ENCODE data around the gene VSTM4.

The VSTM4 gene

DNA sequence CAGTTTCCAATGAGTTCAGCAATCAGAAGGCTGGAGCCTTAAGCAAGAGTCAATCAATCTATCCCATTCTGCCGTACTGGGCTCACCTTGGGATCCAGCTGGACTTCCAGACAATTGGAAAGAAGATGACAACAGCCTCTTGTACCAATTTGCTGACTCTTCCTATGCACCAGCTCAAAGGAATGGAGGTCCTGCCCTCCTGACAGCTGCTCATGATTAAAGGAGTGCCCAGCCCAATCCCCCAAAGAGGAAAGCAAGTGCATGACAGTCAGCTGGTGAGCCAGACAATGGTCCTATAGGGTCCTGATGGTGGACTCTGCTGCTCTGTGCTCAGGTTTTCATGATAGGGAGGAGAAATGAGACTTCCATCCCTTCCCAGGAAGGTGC is 25.1 kb downstream of the VSTM4 start:
- no peak for DNase-seq

DNA sequence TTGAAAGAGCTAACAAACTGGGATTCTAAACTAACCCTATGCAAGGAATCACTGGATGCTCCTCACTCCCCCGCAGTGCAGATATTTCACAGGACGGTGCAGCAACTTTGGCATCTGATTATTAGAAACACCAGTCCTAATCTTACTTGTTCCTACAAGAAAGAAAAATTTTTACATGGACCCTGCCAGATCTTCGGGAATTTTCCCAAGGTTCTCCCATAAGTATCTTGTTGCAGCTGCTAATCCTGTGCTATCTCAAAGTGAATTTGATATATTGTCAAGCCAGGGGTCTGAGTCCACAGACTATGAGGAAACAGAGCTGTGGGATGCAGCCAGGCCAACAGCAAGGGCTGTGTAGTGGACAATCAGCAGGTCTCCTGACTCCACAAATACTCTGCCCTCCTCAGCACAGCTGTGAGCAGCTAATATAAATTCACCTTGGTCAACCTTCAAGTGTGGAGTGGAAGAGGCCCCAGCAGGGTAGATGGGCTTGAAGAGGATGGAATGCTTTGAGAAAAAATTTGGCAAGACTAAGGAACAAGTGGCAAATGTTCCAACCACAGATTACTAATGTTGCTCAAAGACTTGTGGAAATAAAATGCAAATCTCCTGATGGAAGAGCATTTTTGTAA is 25.6 kb downstream of the VSTM4 start:
- no peak for DNase-seq

DNA sequence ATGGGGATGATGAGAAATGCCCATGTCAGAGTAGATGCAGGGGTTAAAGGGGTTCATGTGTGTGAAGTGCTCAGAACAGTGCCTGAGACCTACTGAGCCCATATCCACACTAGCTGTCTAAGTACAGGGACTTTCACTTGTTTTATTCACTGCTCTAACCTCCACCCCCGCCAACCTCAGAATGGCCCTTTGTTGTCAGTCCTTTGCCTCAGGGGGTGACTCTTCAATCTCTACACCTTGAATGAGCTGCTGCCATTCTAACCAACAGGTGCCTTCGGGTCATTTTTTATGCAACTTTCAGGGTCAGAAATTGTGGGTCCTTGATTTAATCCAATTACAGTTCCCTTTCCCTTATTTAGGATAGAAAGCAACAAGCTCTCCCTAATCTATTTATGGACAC is 26.2 kb downstream of the VSTM4 start:
- DNase-seq: no peak

DNA sequence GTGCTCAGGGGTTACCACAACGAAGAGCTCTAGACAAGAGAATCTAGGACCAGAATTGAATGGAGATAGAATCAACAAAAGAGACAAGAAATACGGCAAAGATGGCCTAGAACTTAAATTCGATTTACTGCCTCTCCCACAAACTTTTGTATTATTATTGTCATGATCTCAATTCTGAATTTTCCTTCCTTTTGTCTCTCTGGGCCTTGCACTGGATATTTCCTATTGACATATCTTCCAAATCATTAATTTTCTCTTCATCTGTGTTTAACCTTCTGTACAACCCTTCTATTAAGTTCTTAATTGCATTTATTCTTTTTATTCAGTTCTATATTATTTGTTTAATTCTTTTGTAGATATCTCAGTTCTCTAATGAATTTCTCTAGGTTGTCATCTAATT is 28.4 kb downstream of the VSTM4 start:
- no peak for DNase-seq

DNA sequence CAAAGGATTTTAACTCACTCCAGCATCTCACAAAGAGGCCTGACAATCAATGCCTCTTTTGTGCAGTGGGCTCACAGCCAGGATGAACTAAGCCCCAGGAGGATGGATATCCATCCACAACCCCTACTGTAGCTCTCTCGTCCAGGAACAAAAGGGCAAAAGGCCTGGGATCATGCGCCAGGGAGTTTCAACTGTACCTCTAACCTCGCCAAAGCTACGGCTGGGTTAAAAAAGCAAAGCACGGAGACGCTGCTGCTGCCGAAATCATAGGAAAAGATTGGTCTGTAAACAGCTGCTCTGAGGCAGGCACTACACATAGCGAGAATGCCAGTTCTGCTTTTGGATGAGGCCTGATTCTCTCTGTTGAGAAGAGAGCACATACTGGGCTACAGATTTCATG is 32.1 kb downstream of the VSTM4 start:
- DNase-seq: no peak

DNA sequence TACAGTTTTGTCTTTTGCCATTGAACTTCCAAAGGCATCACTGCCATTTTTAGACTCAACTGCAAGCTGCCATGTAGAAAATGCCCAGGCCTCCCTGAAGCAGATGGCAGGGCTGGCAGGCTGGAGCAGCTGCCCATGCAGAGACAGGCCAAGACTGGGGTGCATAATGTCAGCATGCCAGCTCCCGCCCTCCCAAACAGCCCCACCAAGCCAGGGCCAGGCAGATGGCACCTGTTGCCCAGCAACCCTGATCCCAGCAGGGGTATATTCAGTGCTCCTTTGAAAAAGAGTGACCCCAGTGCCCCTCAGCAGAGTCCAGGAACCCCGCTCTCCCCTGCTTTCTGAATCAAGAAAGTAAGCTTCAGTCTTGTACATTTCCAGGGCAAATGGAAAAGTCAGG is 32.6 kb downstream of the VSTM4 start:
- DNase-seq: no peak

DNA sequence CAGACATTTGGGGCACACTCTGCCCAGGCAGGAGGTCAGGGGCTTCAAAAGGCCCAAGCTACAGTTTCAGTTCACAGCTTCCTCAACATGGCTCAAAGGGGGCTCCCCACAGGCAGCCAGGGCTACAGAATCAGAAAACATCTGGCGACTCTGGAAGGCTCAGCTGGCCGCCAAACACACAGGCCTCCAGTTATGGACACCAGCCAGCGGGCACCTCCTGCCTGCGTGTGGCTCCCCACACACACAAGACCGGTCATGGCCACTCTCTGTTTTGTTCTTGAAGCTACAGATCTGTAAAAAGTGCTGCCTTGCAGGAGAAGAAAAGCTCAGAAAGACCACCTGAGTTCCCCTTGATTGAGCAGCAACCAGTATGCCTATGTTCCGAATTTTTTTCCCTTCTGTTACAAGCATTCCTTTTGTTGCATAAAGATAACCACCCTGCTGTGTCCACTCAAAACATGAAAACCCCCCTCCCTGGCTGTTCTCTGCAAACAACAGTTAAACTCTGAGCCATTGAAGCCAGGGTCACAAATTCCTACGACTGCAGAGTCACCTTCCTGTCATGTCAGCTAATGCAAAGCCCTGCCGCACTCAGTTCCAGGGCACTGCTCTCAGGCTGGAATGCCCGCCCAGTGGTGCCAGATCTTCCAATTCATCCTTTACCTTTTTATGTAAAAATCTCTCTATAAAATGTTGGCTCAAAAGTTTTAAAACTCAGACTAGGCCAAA is 33.6 kb downstream of the VSTM4 start:
- DNase-seq: no peak

DNA sequence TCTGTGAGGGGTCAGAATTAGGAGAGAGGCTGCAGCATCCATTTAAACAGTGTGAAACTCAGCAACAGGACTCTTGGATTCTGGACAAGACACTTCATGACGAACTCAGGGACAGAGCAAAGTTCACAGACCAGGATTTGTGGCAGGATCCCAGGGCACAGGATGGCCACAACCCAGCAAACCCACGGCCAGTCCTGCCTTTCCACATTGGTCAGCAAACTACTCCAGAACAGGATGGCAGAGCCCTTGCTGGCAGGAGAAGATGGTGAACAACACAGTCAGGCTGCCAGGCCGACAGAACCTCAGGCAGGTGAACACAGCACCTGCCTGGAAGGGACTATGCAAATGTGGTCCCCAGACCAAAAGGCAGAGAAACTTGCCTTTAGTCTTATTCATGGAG is 34.4 kb downstream of the VSTM4 start:
- DNase-seq: no peak

DNA sequence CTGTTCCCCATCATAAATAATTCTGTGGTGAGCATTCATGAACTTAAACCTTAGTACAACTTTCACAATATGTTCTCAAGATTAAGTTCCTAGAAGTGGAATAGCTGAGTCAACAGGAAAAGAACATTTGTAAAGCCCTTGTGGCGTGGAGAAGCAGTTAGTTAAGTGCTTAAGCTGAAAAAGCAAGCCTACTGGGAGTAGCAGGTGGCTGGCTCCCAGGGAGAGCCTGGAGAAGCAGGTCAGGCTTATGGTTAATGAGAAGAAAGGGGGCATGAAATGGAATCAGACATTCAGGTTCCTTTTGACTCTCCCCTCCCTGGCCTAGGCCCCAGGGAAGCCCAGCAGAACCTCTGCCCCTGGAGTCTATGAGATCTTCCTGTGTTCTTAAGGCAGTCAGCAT is 35.3 kb downstream of the VSTM4 start:
- DNase-seq: no peak

DNA sequence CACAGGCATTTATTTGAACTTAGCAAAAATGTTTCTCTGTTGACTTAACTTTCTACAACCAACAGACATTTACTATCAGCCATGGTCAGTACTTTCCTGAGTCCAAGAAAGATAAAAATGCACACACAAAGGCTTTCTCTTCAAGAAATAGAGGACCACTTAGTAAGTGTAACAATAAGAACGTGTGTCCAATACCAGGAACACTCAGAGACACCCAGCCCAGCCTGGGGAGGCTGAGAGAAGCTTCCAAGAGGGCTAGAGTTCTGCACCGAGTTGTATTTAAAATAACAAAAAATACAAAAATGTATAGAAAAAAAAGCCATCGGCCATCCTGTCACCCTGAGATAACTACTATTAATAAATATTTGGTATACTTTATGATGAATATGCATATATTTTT is 35.8 kb downstream of the VSTM4 start:
- no peak for DNase-seq

DNA sequence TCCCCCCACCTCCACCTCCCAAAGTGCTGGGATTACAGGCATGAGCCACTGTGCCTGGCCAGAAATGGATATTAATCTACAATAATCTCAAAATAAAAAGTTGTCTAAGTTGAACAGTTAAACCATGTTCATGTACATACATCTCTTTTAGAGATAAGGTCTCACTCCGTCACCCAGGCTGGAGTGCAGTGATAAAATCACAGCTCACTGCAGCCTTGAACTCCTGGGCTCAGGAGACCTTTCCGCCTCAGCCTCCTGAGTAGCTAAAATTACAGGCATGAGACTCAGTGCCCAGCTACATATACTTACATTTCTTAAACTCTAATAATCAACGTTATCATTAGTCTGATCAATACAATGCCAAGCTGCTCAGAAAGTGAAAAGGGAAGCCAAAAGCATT is 36.2 kb downstream of the VSTM4 start:
- no peak for DNase-seq

DNA sequence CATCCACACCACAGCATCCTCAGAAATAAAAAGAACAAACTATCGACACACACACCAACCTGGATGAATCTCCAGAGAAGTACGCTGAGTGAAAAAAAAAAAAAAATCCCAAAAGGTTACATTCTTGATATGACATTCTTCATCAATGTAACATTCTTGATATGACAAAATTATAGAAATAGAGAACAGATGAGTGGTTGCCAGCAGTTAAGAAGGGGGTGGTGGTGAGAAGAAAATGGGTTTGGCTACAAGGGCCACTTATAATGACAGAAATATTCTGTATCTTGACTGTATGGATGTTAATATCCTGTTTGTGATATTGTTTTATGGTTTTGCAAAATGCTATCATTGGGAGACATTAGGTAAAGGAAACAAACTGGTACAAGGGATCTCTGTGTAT is 36.9 kb downstream of the VSTM4 start:
- no peak for DNase-seq

DNA sequence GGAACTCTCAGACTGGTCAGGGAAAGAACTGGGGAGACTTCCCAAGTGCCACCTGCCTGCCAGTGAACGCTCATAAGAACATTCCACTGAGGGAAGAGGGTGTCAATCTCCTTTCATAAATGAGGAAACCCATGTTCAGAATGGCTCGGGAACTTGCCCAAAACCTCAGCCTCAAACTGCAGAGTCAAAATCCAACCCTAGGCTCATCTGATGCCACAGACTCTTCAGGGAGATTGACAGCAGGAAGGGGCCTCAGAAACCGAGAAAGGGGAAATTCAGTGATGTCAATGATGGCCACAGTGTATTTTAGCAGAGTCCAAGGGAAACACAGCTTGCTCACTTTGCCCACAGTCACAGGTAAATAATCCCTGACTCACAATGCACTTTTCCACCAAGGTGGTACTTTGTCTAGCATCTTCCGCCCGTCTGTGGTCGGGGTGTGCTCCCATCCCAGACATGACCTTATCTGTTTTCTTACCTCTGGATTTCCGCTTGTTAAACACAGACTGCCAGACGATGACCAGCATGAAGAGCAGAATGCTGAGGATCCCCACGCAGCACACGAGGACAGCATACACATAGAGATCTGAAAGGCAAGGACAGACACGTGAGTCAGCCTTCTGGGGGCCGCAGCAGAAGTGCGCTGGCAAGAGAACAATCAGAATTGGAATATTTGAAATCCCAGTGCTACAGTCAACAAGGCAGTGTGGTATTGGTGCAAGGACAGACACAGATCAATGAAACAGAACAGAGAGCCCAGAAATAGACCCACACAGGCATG is 38.4 kb downstream of the VSTM4 start:
- no peak for DNase-seq

DNA sequence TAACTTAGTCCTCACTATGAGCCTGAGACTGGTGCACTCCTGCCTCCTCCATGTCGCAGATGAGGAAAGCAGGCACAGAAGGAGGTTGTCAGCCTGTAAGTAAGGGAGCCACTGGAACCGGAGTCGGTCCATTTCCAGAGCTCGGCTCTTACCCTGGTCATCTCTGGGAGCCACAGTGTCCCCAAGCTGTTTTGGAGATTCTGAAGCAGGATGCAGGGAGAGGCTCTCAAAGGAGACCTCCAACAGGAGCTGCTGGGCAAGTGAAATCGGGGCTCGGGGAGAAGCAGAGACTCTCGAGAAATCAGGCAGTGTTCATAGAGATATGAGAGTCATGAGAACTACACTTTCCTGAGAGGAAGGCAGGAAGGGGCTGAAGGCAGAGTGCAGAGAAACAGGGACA is 39.0 kb downstream of the VSTM4 start:
- no peak for DNase-seq

DNA sequence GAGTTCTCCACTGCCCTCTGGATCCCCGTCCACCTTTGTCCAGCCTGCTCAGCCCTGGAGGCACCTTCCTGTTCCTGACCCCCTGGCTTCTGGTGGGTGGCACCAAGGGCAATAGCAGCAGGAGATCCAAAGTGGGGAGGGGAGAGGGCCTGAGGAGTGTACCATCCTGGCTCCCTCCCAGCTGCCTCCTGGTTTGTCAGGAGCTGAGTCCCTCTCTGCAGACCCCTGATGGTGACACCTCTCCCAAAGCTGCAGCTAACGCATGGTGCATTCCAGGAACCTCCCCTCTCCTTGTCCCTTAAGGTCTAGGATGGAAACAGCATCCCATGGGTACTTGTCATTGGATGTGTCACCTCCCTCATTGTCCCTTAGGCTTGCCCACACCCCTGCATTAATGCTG is 39.6 kb downstream of the VSTM4 start:
- DNase-seq: no peak

DNA sequence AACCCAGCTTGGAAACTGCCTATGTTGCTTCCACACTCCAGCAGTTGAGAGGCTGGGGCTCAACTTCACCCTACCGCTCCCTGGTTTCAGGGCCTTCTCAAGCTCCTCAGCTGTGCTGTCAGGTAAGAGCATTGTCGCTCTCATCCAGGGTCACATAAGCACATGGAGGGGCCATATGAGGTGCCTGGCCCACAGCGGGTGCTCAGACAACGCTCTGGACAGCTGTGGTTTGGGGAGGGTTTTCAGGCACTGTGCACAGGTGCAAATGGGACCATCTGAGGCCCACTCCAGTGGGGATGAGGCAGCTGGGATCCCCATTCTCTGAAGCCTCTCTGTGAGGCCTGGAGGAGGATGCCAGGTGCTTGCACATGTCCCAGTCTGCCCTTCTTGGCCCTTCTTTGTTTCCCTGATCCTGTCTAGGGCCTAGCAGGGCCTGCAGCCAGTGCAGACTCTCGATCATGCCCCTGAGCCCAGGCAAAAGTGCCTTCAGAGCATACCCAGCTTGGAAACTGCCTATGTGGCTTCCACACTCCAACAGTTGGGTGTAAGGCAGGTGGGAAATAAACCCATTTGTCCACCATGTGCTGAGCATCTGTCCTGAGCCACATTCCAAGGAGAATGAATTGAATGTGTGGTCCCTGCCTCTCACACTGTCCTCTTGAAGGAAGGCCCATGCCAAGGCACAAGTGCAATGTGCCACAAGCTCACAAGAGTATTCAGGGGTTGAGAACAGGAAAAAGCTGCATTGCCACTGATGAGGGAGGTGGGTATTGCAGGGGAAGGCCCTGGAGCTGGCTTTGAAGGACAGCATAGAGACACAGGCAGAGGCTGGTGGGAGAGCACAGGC is 40.3 kb downstream of the VSTM4 start:
- DNase-seq: no peak

DNA sequence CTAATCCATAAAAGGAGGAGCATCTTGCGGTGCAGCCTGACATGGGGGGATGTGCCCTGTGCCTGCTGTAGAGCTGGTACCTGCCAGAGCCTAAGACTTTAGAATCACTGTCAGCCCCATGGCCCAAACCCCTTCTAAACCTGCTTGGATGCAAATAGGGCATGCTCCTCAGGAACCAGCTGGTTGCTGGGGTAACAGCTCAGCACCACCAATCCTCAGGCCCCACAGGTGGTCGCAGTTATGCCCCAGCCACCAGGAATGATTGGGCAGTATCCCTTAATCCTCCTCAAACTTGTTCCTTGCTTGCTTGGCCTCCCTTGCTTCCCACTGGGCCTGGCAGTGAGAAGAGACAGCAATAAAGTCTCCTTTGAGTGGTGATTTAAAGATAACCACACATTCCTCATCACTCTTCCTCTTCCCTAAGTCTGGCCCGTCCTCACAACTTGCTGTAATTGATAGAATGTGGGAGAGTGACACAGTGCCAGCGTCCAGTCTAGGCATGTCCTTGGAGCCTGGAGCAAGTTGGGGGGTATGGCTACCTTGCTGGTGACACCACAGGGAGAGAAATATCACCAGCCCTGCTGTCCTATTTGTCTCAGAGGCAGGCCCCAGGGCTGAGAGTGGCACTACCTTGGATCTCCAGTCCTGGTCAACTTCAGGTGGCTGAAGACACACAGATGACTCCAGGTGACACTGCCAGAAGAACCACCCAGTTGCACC is 43.0 kb downstream of the VSTM4 start:
- DNase-seq: no peak

DNA sequence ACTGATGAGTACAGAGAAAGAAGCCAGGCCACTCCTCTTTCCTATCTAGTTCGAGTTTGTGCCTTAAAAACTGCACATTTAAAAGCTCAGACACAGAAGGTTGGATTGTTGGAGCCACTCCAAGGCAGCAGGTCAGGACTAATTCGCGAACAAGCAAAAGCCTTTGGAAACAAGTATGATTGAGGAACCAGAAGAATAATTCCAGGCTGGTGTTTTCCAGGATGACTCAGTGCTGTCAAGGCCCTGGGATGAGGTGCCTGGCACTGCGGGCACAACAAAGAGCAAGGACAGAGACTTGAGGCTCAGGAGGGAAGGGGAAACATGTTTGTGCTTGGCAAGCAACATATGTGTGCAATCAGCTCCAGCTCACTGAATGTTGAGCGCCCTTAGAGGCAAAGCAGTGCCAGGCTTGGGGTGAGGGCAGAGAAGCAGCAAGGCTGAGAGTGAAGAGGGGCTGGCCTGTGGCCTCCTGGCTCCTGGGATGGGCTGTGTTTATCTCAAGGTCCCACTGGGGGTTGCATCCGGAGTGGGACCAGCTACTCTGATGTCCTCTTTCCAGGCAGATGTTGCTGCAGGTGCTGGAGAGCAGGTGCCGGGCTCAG is 44.1 kb downstream of the VSTM4 start:
- DNase-seq: no peak

DNA sequence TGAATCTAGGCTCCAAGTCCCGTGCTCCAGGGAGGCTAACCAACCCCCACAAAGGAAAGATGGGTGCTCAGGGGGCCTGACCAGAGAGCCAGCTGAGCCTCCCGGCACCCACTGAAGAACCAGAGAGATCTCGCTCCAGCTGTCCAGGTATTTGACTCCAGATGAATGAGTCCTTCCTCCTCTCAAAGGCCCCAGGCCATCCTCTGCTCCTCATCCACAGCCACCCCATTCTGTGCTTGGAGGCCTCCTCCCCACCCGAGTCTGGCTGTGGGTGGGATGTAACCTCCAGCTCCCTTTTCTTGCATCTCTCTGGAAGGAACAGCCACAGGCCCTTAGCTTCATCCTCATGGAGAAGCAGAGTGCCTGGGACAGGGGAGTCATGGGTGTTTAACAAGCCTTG is 44.6 kb downstream of the VSTM4 start:
- no peak for DNase-seq

DNA sequence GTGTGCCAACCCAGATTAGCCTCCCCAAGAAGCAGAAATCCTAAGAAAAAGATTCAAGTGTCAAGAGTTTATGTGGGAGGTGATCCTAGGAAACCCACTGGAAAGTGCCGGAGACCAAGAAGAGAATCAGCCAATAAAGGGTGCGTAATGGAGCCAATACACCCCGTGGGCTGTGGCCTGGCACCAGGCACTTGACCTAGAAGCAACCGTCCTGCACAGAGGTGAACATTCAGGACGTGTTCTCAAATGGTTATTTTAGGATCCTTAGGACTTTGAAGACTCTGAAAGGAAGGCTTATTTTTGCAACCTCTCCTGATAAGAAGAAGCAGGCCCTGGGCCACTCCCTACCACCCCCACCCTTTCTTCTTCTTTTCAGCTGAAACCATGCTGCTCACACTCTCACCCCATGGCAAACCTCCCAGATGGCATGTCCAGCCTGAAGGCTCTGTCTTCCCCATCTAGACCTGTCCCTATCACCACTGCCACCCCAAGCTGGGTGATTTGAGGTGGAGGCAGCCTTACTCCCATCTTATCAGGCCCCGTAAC is 46.6 kb downstream of the VSTM4 start:
- no peak for DNase-seq

DNA sequence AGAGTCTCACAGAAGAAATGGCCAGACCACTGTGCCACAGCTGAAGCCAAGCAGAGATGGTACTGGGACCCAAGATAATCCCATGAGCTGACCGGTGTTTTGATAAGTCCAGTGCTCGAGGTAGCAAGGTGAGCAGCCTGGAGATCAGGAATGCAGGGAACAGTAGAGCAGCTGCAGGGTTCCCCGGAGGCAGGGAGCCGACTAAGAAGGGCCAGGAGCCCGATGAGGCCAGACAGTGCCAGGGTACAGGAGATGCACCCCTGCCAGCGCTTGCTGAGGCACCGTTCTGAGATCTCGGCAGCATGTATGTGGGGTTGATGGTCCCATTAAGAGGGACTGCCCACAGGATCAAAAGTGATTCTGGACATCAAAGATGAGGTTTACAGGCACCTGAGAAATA is 47.1 kb downstream of the VSTM4 start:
- no peak for DNase-seq

Measured in NCI-H1694 (cell line).